ENCODE results near the gene KDM2B. TPM values are rescaled to one million over a fixed set of nuclear protein-coding genes. Genes with fewer than 3 reads are reported as not detected.

Gene KDM2B
- polyA plus RNA-seq, 2 of the 4 experiments (the other 2 are of a cell fraction): 10.4 to 18.4 TPM

DNA sequence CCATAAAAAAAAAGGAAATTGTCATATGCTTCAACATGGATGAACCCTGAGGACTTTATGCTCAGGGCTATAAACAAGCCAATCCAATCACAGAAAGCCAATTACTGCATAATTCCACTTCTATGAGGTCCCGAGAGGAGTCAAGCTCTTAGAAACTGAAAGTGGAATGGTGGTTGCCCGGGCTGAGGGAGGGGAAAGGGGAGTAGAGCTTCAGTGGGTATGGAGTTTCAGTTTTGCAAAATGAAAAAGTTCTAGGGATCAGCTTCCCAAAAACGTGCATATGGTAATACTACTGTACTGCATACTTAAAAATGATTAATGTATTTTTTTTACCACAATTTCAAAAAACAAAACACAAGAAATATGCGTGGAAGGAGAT, 128.9 kb downstream of the KDM2B start:
- Histone ChIP-seq H3K4me1 (no peaks in the 10 kb centered on the region), H3K4me3 (no peak overlapping the region), H3K4me2 (no peak overlapping the region), H3K9me3 (no peaks in the 10 kb centered on the region), H3K27ac (no peak overlapping the region)
- DNase-seq (ENCODE audit: low read depth in 1 of 2, low spot score in 1 of 2): no peak
- POLR2A ChIA-PET: no interaction called here
- no peak for FAIRE-seq
- 66% methylated on average over 4 of the region's 4 CpGs for WGBS (ENCODE audit: missing lambda C conversion rate)
- TF ChIP-seq RARB (CRISPR knock-in tag; IDR thresholded peaks at IDR 0.05): no peak
- TF ChIP-seq MAZ (IDR thresholded peaks at IDR 0.05; ENCODE audit: borderline replicate concordance, low read depth, low read length): no peak
- no peak for TF ChIP-seq POLR2AphosphoS2 (conservative IDR thresholded peaks at IDR 0.05; ENCODE audit: low read length)
- TF ChIP-seq, protein P1, sequence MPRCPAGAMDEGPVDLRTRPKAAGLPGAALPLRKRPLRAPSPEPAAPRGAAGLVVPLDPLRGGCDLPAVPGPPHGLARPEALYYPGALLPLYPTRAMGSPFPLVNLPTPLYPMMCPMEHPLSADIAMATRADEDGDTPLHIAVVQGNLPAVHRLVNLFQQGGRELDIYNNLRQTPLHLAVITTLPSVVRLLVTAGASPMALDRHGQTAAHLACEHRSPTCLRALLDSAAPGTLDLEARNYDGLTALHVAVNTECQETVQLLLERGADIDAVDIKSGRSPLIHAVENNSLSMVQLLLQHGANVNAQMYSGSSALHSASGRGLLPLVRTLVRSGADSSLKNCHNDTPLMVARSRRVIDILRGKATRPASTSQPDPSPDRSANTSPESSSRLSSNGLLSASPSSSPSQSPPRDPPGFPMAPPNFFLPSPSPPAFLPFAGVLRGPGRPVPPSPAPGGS (IDR thresholded peaks at IDR 0.05): no peak
- no peak for TF ChIP-seq FOSB (CRISPR knock-in tag; IDR thresholded peaks at IDR 0.05)
- no peak for TF ChIP-seq HOXA7 (CRISPR knock-in tag; IDR thresholded peaks at IDR 0.05)
- no peak for ATAC-seq
- CTCF ChIA-PET: interaction anchor here (9.3 kb wide), 1 partner anchor 10 kb away, joined by 75 read pairs; no protein-coding TSS in a partner anchor

DNA sequence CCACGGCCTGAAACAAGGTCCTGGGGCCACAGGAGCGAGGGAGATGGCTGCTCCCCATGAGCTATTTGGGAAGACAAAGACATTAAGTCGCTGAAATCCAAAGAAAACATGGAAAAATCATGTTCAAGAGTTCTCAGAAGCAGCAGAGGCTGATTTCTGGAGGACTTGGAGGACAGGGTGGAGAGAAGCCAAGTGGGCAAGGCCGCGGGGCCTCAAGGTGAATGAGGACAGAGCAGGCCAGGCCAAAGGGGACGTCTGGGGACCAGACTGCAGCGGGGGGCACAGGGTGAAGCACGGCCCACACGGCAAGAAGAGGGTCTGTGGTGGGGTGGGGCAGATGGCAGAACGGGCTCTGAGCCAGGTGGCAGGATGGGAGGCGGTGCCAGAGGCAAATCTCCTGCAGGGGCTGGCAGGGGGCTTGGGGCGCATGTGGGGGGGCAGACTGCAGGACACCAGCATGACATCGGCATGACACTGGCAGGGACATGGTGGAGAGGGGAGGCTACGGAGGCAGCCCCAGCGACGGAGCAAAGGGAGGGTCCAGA, 132.0 kb downstream of the KDM2B start:
- FAIRE-seq (no peak), ATAC-seq (no peak), DNase-seq (ENCODE audit: low read depth in 1 of 2, low spot score in 1 of 2) (no peak)
- Histone ChIP-seq H3K9me3 (no peaks in the 10 kb centered on the region), H3K4me3 (no peak overlapping the region), H3K4me1 (no peaks in the 10 kb centered on the region; the same call in 2 of the 3 replicates), H3K27ac (no peak overlapping the region), H3K4me2 (no peak overlapping the region)
- POLR2A ChIA-PET: no interaction called here
- CTCF ChIA-PET: interaction anchor here (0.7 to 1.5 kb wide), 2 partner anchors 7 to 13 kb away, joined by 3 read pairs; no protein-coding TSS in a partner anchor
- 90% methylated on average over 15 of the region's 16 CpGs for WGBS (ENCODE audit: missing lambda C conversion rate)
- TF ChIP-seq JUNB (IDR thresholded peaks at IDR 0.05) (no peak), REST (IDR thresholded peaks at IDR 0.05) (no peak), RNF2 (IDR thresholded peaks at IDR 0.05; ENCODE audit: borderline replicate concordance, low read depth) (no peak), RARB (CRISPR knock-in tag; IDR thresholded peaks at IDR 0.05) (no peak)
- TF ChIP-seq, protein P1 (IDR thresholded peaks at IDR 0.05): no peak

DNA sequence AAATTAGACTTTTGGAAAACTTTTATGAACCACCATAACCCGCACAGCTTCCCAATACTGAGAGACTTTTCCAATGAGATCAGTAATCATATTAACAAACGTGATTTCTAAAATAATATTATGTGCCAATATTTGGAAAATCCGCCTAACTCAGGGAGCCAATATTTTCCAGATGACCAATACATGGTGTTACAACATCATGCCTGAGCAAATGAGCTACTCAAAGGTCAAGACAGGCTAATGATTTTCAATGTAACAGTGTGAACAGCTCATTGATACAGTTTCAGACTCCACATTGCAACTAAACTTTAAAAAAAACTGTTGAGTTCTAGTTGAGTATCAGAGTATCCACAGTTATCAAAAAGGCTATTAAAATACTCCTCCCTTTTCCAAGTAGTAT, 134.1 kb downstream of the KDM2B start:
- CTCF ChIA-PET: interaction anchor here (0.7 to 8.8 kb wide), 6 partner anchors 9 to 385 kb away, joined by 3 to 117 read pairs (median 3); no protein-coding TSS in a partner anchor
- Histone ChIP-seq H3K4me1 (peaks cover 4% of the 10 kb centered on the region; the same call in 1 of the 3 replicates), H3K4me2 (no peak overlapping the region), H3K9me3 (no peaks in the 10 kb centered on the region), H3K27ac (no peak overlapping the region), H3K4me3 (no peak overlapping the region)
- FAIRE-seq: no peak
- DNase-seq (ENCODE audit: low read depth in 1 of 2, low spot score in 1 of 2): no peak
- no peak for ATAC-seq
- 81% methylated on average over 3 of the region's 3 CpGs for WGBS (ENCODE audit: missing lambda C conversion rate)
- no peak for TF ChIP-seq RFX5 (IDR thresholded peaks at IDR 0.05)
- TF ChIP-seq MAX (IDR thresholded peaks at IDR 0.05): no peak
- TF ChIP-seq MAZ (IDR thresholded peaks at IDR 0.05; ENCODE audit: borderline replicate concordance, low read depth, low read length): no peak
- no peak for TF ChIP-seq ZNF302 (CRISPR knock-in tag; IDR thresholded peaks at IDR 0.05)
- no peak for TF ChIP-seq EP300 (IDR thresholded peaks at IDR 0.05)
- TF ChIP-seq KDM5A (IDR thresholded peaks at IDR 0.05): no peak
- POLR2A ChIA-PET: no interaction called here
